Kidney glomerular epithelial cell (primary cell): ENCODE results near the gene CEP131.

Experiments used
- DNase-seq: peaks from one replicate; lab custom pipeline; 2025; lab: John Stamatoyannopoulos, UW

CEP131 gene

GRCh38 chr17:81223762-81224130, 981 bp upstream of the CEP131 start:
- DNase-seq: no peak

- DNase-seq: no peak
These were observed 202 bp downstream of the CEP131 start for GRCh38 chr17:81222620-81222905.

GRCh38 chr17:81221842-81222619, 734 bp downstream of the CEP131 start:
- no peak for DNase-seq

- no peak for DNase-seq
These were observed 1.4 kb downstream of the CEP131 start for GRCh38 chr17:81221371-81221841.

GRCh38 chr17:81219476-81220180, 3.1 kb downstream of the CEP131 start:
- no peak for DNase-seq

GRCh38 chr17:81218991-81219390, 3.8 kb downstream of the CEP131 start:
- DNase-seq: no peak

- no peak for DNase-seq
These were observed 4.3 kb downstream of the CEP131 start for GRCh38 chr17:81218459-81218858.

- no peak for DNase-seq
These were observed 5.3 kb downstream of the CEP131 start for GRCh38 chr17:81217491-81217890.

GRCh38 chr17:81213978-81214377, 8.8 kb downstream of the CEP131 start:
- no peak for DNase-seq

GRCh38 chr17:81212365-81212764, 10.4 kb downstream of the CEP131 start:
- no peak for DNase-seq

GRCh38 chr17:81210868-81211267, 11.9 kb downstream of the CEP131 start:
- no peak for DNase-seq

GRCh38 chr17:81210466-81210865, 12.3 kb downstream of the CEP131 start:
- DNase-seq: no peak

GRCh38 chr17:81209141-81209540, 13.6 kb downstream of the CEP131 start:
- DNase-seq: no peak

- DNase-seq: no peak
These were observed 14.1 kb downstream of the CEP131 start for GRCh38 chr17:81208651-81209050.

GRCh38 chr17:81207610-81208581, 14.9 kb downstream of the CEP131 start:
- no peak for DNase-seq

- DNase-seq: no peak
These were observed 16.1 kb downstream of the CEP131 start for GRCh38 chr17:81206657-81207056.

GRCh38 chr17:81206166-81206565, 16.6 kb downstream of the CEP131 start:
- no peak for DNase-seq

GRCh38 chr17:81204578-81204977, 18.2 kb downstream of the CEP131 start:
- no peak for DNase-seq

GRCh38 chr17:81203136-81203535, 19.6 kb downstream of the CEP131 start:
- no peak for DNase-seq

- DNase-seq: no peak
These were observed 20.4 kb downstream of the CEP131 start for GRCh38 chr17:81202318-81202717.

GRCh38 chr17:81200695-81201580, 21.8 kb downstream of the CEP131 start:
- DNase-seq: peak; percentile 63
